GM13977 (cell line): Measurements from ENCODE around the gene CD58.
A peak's percentile ranks its signal among the peaks of the same experiment; 100 is the strongest.

Source experiments
- DNase-seq: peaks from one replicate; pipeline ENCODE4 v3.0.0; 2012; ENCODE audit warnings: low spot score
- in situ Hi-C: fragments of 300-500 bp; cut with MboI; formaldehyde crosslinking; loops from one replicate; pipeline ENCODE4 v1.12.0; 2022; ENCODE audit warnings: low sequenced_read_pairs, low pct_unique_long_range_greater_than_20kb, mixed read lengths, inconsistent platforms; ENCODE audit not compliant: unreplicated experiment
- TF ChIP-seq, protein P1 (sequence below): IDR thresholded peaks from 2 replicates; pipeline ENCODE4 v1.5.1; 2012; ENCODE audit warnings: mild to moderate bottlenecking, control low read depth; ENCODE audit not compliant: insufficient read depth; ENCODE audit errors: extremely low read depth, missing control alignments

CD58 gene

DNA sequence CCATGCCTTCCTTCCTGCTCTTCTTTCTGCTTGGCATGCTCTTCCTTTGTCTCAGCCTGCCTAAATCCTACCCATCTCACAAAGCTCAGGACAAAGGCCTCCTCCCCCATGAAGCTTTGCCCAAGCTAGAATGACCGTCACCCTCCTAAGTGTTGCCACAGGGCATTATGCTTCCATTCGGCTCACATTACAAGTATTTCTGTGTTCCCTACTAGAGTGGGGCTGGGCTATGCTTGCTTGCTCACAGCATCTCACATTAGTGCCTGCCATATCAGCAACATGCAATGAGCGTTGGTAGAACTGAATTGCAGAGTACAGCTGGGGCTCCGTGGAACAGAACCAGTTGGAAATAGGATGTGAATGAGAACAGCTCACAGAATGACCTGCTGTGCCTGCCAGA is 82.8 kb downstream of the CD58 start:
- TF ChIP-seq, protein P1, sequence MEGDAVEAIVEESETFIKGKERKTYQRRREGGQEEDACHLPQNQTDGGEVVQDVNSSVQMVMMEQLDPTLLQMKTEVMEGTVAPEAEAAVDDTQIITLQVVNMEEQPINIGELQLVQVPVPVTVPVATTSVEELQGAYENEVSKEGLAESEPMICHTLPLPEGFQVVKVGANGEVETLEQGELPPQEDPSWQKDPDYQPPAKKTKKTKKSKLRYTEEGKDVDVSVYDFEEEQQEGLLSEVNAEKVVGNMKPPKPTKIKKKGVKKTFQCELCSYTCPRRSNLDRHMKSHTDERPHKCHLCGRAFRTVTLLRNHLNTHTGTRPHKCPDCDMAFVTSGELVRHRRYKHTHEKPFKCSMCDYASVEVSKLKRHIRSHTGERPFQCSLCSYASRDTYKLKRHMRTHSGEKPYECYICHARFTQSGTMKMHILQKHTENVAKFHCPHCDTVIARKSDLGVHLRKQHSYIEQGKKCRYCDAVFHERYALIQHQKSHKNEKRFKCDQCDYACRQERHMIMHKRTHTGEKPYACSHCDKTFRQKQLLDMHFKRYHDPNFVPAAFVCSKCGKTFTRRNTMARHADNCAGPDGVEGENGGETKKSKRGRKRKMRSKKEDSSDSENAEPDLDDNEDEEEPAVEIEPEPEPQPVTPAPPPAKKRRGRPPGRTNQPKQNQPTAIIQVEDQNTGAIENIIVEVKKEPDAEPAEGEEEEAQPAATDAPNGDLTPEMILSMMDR, result no peak
- in situ Hi-C loops, result loop anchor here (10.0 kb wide), 1 partner anchor 353 kb away; no protein-coding TSS in a partner anchor
- no peak for DNase-seq

DNA sequence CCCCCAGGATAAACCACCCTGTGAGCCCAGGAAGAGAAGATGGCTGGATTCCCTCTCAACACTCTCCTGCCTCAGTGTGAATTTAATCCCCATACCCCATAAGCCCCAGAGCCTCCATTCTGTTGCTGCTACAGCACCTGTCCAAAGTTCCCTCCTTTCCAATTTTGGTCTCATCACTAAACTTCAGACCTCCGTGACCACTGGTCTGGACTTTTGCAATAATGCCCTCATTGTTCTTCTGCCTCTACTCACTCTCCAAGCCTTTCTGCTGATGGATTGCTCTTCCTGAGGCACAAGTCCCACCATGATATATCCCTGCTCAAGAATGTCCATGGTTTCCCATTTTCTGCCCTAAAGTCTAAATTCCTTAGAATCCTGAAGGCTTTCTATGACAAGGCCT is 83.2 kb downstream of the CD58 start:
- TF ChIP-seq, protein P1, result no peak
- DNase-seq, result no peak
- in situ Hi-C loops, result loop anchor here (10.0 kb wide), 1 partner anchor 353 kb away; no protein-coding TSS in a partner anchor

DNA sequence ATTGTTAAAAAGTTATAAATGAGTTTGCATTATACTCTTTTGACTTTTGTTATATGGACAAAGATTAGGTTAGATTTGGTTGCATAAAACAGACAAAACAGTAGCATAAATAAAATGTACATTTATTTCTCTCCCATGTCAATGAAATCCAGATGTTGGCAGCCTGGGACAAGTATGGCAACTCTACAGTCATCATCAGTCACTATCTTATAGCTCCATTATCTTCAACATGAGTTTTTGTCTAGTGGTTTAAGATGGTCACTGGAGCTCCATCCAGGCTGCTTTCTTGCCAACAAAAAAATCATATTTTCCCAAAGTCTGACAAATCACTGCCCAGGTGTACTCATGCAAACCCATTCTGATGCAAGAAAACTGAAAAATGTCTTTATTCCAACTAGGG is 83.8 kb downstream of the CD58 start:
- TF ChIP-seq, protein P1, result no peak
- in situ Hi-C loops, result loop anchor here (10.0 kb wide), 1 partner anchor 352 kb away; no protein-coding TSS in a partner anchor
- DNase-seq, result no peak

DNA sequence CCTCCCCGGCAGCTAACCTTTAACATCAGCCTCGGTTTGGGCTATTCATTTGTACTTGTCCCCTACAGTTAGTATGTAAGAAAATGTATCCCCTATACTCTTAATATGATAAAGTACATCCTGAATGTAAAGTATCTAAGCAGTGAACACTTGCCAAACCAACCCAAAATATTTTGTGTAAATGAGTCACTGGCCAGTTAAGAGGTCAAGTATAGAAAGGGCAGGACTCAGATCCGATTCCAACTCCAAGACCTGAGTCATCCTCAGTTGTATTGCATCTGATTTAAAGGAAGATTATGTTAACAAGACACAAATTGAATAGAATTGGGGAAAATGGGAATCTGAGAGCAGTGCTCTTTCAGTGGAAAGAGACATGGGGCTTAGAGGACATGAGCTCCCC is 84.4 kb downstream of the CD58 start:
- in situ Hi-C loops, result loop anchor here (10.0 kb wide), 1 partner anchor 352 kb away; no protein-coding TSS in a partner anchor
- no peak for DNase-seq
- TF ChIP-seq, protein P1, result no peak

DNA sequence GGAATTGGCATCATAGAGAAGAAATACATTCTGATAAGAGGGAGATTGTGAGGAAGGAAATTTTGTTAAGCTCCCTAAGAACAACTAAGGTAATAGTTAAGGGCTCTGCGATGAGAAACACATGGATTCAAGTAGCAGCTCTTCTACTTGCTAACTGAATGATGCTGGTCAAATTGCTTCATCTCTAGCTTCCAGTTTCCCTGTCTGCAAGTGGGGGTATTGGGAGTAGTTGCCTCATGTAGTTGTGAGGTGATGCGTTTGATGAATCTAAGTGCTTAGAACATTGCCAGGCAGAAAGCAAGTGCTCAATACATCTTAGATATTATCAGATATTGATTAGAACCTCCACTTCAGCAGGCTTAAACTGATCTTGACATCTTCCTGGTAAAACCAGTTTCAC is 84.8 kb downstream of the CD58 start:
- TF ChIP-seq, protein P1, result no peak
- in situ Hi-C loops, result loop anchor here (10.0 kb wide), 1 partner anchor 351 kb away; no protein-coding TSS in a partner anchor
- no peak for DNase-seq

DNA sequence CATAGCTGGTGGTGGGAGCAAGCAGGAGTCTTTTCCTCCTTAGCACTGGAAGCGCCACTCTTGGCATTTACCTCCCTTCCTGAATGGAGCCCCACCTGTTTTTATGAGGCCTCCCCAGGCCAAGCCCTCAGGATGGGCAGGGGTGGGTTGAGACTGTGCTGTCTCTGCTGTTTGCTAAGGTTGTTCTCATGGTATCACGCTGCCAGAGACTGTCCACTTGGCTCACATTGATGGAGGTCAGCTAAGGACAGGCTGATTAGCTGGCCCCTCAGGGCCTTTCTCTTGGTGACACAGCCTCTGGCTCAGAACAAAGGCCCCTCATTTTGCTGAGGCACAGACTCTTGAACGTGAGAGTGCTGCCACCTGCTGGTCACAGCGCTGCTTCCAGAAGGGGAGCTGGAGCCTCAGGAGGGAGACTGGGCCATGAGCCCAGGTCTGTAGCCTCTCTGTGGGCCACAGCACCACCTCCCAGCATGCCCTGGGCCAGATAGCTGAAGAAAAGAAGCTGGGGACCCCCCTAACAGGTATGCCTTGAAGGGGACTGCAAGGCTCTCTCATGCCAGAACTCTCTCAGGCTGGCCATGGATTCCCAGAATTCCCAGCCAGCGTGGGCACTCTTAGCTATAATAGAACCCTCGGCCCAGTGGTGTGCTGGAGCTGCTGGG is 85.6 kb downstream of the CD58 start:
- DNase-seq, result peak; percentile 82
- TF ChIP-seq, protein P1, result peak; percentile 95
- in situ Hi-C loops, result loop anchor here (10.0 kb wide), 1 partner anchor 350 kb away; no protein-coding TSS in a partner anchor
